ENCODE results near the gene FEM1C.

GRCh38 chr5:115542086-115542485 is 2.5 kb downstream of the FEM1C start:
- TF ChIP-seq, protein P1, sequence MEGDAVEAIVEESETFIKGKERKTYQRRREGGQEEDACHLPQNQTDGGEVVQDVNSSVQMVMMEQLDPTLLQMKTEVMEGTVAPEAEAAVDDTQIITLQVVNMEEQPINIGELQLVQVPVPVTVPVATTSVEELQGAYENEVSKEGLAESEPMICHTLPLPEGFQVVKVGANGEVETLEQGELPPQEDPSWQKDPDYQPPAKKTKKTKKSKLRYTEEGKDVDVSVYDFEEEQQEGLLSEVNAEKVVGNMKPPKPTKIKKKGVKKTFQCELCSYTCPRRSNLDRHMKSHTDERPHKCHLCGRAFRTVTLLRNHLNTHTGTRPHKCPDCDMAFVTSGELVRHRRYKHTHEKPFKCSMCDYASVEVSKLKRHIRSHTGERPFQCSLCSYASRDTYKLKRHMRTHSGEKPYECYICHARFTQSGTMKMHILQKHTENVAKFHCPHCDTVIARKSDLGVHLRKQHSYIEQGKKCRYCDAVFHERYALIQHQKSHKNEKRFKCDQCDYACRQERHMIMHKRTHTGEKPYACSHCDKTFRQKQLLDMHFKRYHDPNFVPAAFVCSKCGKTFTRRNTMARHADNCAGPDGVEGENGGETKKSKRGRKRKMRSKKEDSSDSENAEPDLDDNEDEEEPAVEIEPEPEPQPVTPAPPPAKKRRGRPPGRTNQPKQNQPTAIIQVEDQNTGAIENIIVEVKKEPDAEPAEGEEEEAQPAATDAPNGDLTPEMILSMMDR (conservative IDR thresholded peaks at IDR 0.05): no peak
- TF ChIP-seq ZFX (IDR thresholded peaks at IDR 0.05): no peak

All from C4-2B (cell line).